Osteocyte (in vitro differentiated cells): ENCODE data around the gene NCL. TPM values are rescaled to one million over a fixed set of nuclear protein-coding genes. Genes with fewer than 3 reads are reported as not detected.
"Not testable (repeated sequence)": the region's sequence is repeated elsewhere in the genome, so short reads cannot be mapped to it uniquely, and the experiment has no call there.

Source experiments
- DNase-seq: peaks from one replicate; pipeline ENCODE4 v3.0.0; 2021; ENCODE audit warnings: mixed read lengths; ENCODE audit not compliant: unreplicated experiment; ENCODE audit errors: extremely low spot score
- H3K27ac Mint-ChIP-seq: one replicate; pipeline ENCODE4 v1.8.0; 2021; ENCODE audit warnings: mild to moderate bottlenecking, mixed read lengths; ENCODE audit not compliant: unreplicated experiment
- H3K27me3 Mint-ChIP-seq: one replicate; pipeline ENCODE4 v1.8.0; 2021; ENCODE audit warnings: mixed read lengths; ENCODE audit not compliant: unreplicated experiment
- H3K36me3 Mint-ChIP-seq: one replicate; pipeline ENCODE4 v1.8.0; 2021; ENCODE audit warnings: mixed read lengths; ENCODE audit not compliant: unreplicated experiment
- H3K4me1 Mint-ChIP-seq: one replicate; pipeline ENCODE4 v1.8.0; 2021; ENCODE audit warnings: mixed read lengths; ENCODE audit not compliant: unreplicated experiment
- H3K4me3 Mint-ChIP-seq: one replicate; pipeline ENCODE4 v1.8.0; 2021; ENCODE audit warnings: mild to moderate bottlenecking, moderate library complexity, mixed read lengths; ENCODE audit not compliant: unreplicated experiment
- H3K9me3 Mint-ChIP-seq: one replicate; pipeline ENCODE4 v1.8.0; 2021; ENCODE audit warnings: mixed read lengths; ENCODE audit not compliant: unreplicated experiment
- total RNA-seq: library from RNA; stranded (reverse); gene quantifications from 2 replicates; pipeline ENCODE4 v1.2.1, GENCODE V29; 2021
- TF ChIP-seq, protein P1 (sequence below): fragments of 200-600 bp; sonication (generic); IDR thresholded peaks from 2 replicates; pipeline ENCODE4 v1.5.0; 2021; ENCODE audit warnings: antibody characterized with exemption, mild to moderate bottlenecking, moderate library complexity

Gene NCL
- total RNA-seq, 1 donor from 2014 or later: 421 TPM

DNA sequence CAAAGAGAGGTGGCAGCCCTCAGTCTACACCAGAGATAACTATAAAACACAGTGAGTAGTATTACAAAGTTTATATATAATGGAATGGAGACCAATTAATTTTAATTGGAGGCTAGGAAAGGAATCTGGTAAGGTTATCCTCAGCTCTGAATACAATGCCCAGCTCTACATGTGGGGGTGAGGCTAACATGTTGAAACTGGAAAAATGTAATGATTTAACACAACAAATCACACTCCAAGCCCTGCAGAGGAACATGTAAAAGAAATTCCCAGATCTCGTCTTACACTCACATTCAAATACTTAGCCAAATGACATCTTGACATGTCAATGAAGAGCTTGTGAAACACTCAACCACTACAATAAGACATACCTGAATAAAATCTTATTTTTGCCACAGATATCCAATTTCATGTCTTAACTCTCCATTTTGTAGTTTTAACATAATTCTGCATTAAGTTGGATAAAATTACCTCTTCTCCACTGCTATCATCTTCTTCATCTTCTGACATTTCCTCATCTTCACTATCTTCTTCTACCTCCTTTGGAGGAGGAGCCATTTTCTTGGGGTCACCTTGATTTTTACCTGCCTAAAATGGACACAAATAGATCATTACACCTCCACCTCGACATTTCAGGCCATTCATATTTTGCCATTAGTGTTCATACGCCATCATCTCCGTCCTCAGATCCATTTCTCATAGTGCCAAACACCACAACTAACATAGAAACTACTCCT, 1.4 kb downstream of the NCL start:
- H3K27me3 Mint-ChIP-seq: no peaks in the 10 kb centered on the region
- DNase-seq: no peak
- H3K27ac Mint-ChIP-seq: peak overlapping the region; percentile 99
- H3K36me3 Mint-ChIP-seq: peaks cover 39% of the 10 kb centered on the region
- H3K4me1 Mint-ChIP-seq: peaks cover 21% of the 10 kb centered on the region
- peak overlapping the region; percentile 97 for H3K4me3 Mint-ChIP-seq
- no peaks in the 10 kb centered on the region for H3K9me3 Mint-ChIP-seq
- TF ChIP-seq, protein P1, sequence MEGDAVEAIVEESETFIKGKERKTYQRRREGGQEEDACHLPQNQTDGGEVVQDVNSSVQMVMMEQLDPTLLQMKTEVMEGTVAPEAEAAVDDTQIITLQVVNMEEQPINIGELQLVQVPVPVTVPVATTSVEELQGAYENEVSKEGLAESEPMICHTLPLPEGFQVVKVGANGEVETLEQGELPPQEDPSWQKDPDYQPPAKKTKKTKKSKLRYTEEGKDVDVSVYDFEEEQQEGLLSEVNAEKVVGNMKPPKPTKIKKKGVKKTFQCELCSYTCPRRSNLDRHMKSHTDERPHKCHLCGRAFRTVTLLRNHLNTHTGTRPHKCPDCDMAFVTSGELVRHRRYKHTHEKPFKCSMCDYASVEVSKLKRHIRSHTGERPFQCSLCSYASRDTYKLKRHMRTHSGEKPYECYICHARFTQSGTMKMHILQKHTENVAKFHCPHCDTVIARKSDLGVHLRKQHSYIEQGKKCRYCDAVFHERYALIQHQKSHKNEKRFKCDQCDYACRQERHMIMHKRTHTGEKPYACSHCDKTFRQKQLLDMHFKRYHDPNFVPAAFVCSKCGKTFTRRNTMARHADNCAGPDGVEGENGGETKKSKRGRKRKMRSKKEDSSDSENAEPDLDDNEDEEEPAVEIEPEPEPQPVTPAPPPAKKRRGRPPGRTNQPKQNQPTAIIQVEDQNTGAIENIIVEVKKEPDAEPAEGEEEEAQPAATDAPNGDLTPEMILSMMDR: no peak

DNA sequence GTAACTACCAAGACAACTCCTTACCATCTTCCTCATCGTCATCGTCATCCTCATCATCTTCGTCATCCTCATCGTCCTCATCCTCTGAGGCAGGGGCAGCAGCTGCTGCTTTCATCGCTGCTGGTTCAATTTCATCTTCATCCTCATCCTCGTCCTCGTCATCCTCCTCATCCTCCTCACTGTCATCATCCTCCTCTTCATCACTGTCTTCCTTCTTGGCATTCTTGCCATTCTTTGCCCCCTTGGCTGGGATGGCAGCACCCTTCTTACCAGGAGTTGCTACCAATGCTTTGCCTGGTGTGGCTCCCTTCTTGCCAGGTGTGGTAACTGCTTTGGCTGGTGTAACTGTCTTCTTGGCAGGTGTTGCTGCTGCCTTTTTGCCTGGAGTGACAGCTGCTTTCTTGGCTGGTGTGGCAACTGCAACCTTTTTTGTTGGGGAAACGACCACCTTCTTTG, 2.7 kb downstream of the NCL start:
- H3K36me3 Mint-ChIP-seq: peaks cover 51% of the 10 kb centered on the region
- DNase-seq: no peak
- H3K27ac Mint-ChIP-seq: no peak overlapping the region
- H3K4me1 Mint-ChIP-seq: peaks cover 21% of the 10 kb centered on the region
- H3K4me3 Mint-ChIP-seq: no peak overlapping the region
- no peaks in the 10 kb centered on the region for H3K9me3 Mint-ChIP-seq
- H3K27me3 Mint-ChIP-seq: no peaks in the 10 kb centered on the region
- TF ChIP-seq, protein P1: no peak

DNA sequence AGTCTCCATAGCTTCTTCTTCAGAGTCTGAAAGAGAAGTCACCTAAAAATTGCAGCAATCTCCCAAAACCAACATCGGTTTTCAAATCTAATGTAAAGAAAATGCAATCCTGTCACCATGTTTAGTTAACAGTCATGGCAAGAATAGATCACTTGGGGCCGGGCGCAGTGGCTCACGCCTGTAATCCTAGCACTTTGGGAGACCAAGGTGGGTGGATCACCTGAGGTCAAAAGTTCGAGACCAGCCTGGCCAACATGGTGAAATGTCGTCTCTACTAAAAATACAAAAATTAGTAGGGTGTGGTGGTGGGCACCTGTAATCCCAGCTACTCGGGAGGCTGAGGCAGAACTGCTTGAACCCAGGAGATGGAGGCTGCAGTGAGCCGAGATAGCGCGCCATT, 3.4 kb downstream of the NCL start:
- not testable (repeated sequence) for DNase-seq, H3K4me3 Mint-ChIP-seq, H3K9me3 Mint-ChIP-seq, H3K27me3 Mint-ChIP-seq, H3K27ac Mint-ChIP-seq
- Mint-ChIP-seq H3K4me1 (peaks cover 21% of the 10 kb centered on the region), H3K36me3 (peaks cover 53% of the 10 kb centered on the region)

DNA sequence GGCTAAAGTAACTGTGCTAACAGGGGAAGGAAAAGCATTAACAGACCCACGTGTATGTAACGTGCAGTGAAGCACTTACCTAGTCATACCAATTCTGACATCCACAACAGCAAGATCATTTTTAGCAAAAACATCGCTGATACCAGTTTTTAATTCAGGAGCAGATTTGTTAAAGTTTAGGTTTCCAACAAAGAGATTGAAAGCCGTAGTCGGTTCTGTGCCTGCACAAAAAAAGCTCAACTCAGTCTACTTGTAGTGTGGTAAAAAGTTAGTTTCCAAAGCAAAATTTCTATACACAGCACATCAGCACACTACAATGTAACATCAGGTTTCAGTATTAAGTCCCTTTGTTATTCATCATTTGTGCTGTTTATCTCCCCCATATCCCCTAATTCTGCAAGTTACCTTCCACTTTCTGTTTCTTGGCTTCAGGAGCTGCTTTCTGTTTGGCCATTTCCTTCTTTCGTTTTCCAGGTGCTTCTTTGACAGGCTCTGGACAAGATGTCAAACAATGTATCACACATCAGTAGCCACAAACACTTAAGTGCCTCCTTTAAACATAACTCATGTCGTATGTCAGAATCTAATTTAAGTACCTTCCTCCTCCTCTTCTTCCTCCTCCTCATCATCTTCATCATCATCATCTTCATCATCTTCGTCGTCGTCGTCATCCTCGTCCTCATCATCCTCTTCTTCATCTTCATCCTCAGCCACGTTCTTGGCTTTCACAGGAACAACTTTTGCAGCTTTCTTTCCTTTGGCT, 4.0 kb downstream of the NCL start:
- H3K36me3 Mint-ChIP-seq: peaks cover 59% of the 10 kb centered on the region
- H3K9me3 Mint-ChIP-seq: no peaks in the 10 kb centered on the region
- H3K4me1 Mint-ChIP-seq: peaks cover 18% of the 10 kb centered on the region
- H3K27me3 Mint-ChIP-seq: no peaks in the 10 kb centered on the region
- DNase-seq: no peak
- no peak overlapping the region for H3K27ac Mint-ChIP-seq
- TF ChIP-seq, protein P1: no peak
- H3K4me3 Mint-ChIP-seq: no peak overlapping the region

DNA sequence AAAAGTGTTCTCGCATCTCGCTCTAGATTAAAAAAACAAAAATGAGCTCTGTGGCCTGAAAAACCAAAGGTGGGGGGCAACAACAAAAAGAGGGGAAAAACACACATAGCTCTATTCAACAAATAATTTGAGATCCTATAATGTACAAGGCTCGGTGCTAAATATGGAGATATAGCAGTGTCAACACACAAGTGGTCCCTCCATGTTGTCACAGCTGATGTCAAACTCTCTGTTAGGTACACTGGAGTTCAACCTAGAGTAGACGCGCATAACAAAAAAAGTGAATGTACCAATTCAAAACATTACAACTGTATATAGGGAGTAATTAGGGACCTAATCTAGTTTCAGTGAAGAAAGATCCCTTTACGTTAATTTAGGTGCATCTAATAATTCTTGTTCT, 5.9 kb downstream of the NCL start:
- Mint-ChIP-seq H3K27ac (no peak overlapping the region), H3K27me3 (no peaks in the 10 kb centered on the region), H3K9me3 (no peaks in the 10 kb centered on the region), H3K4me3 (no peak overlapping the region), H3K4me1 (peaks cover 14% of the 10 kb centered on the region), H3K36me3 (peaks cover 68% of the 10 kb centered on the region)
- no peak for DNase-seq
- TF ChIP-seq, protein P1: no peak
